HG03025 (cell line): ENCODE measurements around the gene HMX2.
A peak's percentile ranks its signal among the peaks of the same experiment; 100 is the strongest.
"Not testable (repeated sequence)": the region's sequence is repeated elsewhere in the genome, so short reads cannot be mapped to it uniquely, and the experiment has no call there.

Experiments
- ATAC-seq: cut with Tn5 transposase; IDR thresholded peaks from one replicate; pipeline ENCODE4 v1.9.1; 2021; ENCODE audit warnings: mild to moderate bottlenecking, moderate library complexity; ENCODE audit not compliant: unreplicated experiment, low FRiP score

HMX2 gene

GRCh38 chr10:123150271-123150985, 2.5 kb downstream of the HMX2 start:
- ATAC-seq: no peak

GRCh38 chr10:123150986-123151736, 3.2 kb downstream of the HMX2 start:
- no peak for ATAC-seq

- ATAC-seq: no peak
Measured at GRCh38 chr10:123151737-123152135, 3.8 kb downstream of the HMX2 start.

- ATAC-seq: no peak
Measured at GRCh38 chr10:123153486-123154091, 5.7 kb downstream of the HMX2 start.

GRCh38 chr10:123154092-123154710, 6.3 kb downstream of the HMX2 start, which contains the start of gene BUB3:
Gene BUB3 (plus strand): TSS chr10:123154402. CDS start chr10:123154918, 516 bp downstream.
- peak; percentile 88 for ATAC-seq

GRCh38 chr10:123154711-123155505, 7.0 kb downstream of the HMX2 start:
- peak; percentile 30 for ATAC-seq

GRCh38 chr10:123156078-123156477, 8.1 kb downstream of the HMX2 start:
- no peak for ATAC-seq

GRCh38 chr10:123157210-123157609, 9.3 kb downstream of the HMX2 start:
- no peak for ATAC-seq

- ATAC-seq: no peak
Measured at GRCh38 chr10:123158682-123159081, 10.7 kb downstream of the HMX2 start.

- no peak for ATAC-seq
Measured at GRCh38 chr10:123160311-123160980, 12.5 kb downstream of the HMX2 start.

- ATAC-seq: no peak
Measured at GRCh38 chr10:123164319-123164718, 16.4 kb downstream of the HMX2 start.

- ATAC-seq: no peak
Measured at GRCh38 chr10:123165445-123166072, 17.6 kb downstream of the HMX2 start.

GRCh38 chr10:123166618-123167017, 18.7 kb downstream of the HMX2 start:
- no peak for ATAC-seq

GRCh38 chr10:123170961-123171360, 23.0 kb downstream of the HMX2 start:
- ATAC-seq: no peak

GRCh38 chr10:123171616-123172015, 23.7 kb downstream of the HMX2 start:
- not testable (repeated sequence) for ATAC-seq

GRCh38 chr10:123175389-123176387, 27.8 kb downstream of the HMX2 start:
- no peak for ATAC-seq

GRCh38 chr10:123178390-123178789, 30.5 kb downstream of the HMX2 start:
- not testable (repeated sequence) for ATAC-seq
